Jurkat, Clone E6-1 (cell line): ENCODE results near the gene TTYH3.
"Not testable (repeated sequence)": the region's sequence is repeated elsewhere in the genome, so short reads cannot be mapped to it uniquely, and the experiment has no call there.

Experiments used
- DNase-seq: peaks from one replicate; pipeline ENCODE4 v3.0.0-alpha.2; 2011; ENCODE audit warnings: low read depth, low spot score
- H3K4me3 ChIP-seq: 2 replicates; pipeline ENCODE4 v1.5.1; 2011; ENCODE audit warnings: mild to moderate bottlenecking, low read length, control low read depth, moderate library complexity

The TTYH3 gene

GRCh38 chr7:2658941-2659340 is 27.2 kb downstream of the TTYH3 start:
- no peak for DNase-seq
- no peak overlapping the region for H3K4me3 ChIP-seq

GRCh38 chr7:2659556-2660358 is 28.0 kb downstream of the TTYH3 start:
- no peak overlapping the region for H3K4me3 ChIP-seq
- DNase-seq: no peak

DNA sequence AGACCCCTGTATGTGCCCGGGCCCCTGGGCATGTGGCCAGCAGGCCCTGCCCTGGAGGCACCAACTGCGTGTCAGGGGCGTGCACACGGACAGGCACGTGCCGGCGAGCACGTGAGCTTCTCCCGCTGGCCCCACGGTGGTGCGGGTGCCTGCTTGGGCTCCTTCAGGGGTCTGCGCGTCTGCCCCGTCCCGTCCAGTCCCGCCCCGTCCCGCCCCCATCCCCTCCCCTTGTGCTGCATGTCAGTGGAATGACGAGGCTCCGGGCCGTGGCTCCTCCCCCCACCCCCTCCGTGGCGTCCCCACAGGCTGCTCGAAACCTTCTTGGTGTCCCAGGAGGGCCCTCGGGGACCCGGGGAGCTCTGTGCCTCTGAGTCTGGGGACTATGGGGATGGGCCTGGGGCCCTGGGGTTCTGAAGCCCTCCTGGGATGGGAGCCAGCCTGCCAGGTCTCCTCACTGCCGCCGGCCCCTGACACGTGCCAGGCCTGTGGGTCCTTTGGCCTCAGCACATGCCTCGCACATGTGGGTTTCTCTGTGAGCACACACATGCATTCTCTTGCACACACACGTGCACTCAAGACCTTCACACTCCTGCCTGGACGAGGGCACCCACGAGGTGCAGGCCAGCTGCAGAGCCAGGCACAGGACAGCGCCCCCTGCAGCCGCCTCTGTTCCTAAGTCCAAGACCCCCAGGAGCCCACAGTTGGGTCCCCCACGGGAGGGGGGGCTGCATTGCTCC is 28.7 kb downstream of the TTYH3 start:
- DNase-seq: no peak
- no peak overlapping the region for H3K4me3 ChIP-seq

- H3K4me3 ChIP-seq: no peak overlapping the region
- no peak for DNase-seq
These were observed 29.3 kb downstream of the TTYH3 start for GRCh38 chr7:2661096-2661449.

DNA sequence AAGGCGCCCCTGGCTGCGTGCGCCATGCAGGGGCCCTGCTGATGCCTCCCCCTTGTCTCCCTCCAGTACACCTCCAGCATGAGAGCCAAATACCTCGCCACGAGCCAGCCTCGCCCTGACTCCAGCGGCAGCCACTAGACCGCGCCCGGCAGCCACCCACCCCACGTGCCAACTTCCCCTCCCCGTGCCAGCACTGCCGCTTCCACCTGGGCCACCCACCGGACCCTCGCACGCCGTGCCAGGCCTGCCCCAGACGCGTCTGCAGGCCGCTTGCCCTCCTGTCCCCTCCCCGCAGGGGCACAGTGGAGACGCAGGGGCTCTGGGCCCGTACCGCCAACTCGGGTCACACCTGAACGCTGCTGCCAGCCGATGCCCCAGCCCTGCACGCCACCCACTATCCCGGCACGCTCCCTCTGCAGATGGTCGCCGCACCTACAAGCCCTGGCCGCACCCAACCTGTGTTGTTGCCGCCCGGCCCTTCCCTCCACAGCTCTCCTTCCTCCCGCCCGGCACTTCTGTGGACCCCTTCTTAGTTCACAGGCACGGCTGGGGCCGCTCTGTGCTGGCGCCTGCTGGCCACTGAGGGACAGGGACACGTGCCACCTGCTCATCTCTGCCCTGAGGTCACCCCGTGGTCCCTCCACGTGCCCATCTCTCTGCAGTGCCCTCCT is 30.0 kb downstream of the TTYH3 start:
- no peak overlapping the region for H3K4me3 ChIP-seq
- no peak for DNase-seq

GRCh38 chr7:2662273-2663120 is 30.7 kb downstream of the TTYH3 start:
- H3K4me3 ChIP-seq: no peak overlapping the region
- DNase-seq: no peak

- H3K4me3 ChIP-seq: no peak overlapping the region
- DNase-seq: no peak
These were observed 31.5 kb downstream of the TTYH3 start for GRCh38 chr7:2663121-2663886.

GRCh38 chr7:2663960-2664359 is 32.2 kb downstream of the TTYH3 start:
- no peak for DNase-seq
- no peak overlapping the region for H3K4me3 ChIP-seq

DNA sequence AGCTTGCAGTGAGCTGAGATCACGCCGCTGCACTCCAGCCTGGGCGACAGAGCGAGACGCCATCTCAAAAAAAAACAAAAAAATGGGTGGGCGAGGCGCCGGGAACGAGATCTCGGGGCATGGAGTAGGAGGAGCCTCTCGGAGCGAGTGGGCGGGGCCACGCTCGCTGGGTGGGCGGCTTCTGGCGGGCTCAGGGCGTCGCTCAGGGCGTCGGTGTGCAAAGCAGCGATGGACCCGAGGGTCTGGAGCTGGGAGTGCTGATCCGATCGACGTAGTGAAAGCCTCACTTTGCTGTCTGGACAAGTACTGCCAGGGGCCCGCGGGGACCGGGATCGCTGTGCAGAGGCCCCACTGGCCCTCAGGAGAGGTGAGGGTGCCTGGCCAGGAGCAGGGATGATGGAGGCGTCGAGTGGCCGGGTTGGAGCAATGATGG is 33.6 kb downstream of the TTYH3 start:
- H3K4me3 ChIP-seq: no peak overlapping the region
- DNase-seq: no peak

GRCh38 chr7:2666155-2666554 is 34.4 kb downstream of the TTYH3 start:
- no peak for DNase-seq
- no peak overlapping the region for H3K4me3 ChIP-seq

DNA sequence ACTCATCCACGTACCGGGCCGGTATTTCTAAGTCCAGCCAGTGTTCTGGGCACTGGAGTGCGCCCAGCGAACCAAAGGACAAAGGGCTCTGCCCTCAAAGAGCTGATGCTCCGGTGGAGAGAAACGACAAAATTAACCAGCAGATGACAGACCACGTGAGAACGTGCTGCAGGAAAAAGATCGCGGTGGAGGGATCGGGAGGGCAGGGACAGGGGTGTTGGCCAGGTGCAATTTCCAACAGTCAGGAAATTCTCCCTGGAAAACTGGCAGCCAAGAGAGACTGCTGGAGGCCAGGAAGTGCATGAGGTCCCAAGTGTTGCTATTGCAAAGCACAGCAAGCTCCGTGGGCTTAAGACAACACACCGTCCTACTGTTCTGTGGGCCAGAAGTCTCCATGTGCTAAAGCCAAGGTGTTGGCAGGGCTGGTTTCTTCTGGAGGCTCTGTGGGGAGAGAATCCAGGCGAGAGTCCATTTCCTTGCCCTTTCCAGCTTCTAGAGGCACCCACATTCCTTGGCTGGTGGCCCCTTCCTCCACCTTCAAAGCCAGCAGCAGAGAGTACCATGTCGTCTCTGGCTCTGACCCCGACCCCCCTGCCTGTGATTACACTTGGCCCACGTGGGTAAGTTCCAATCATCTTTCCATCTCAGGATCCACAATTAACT is 34.9 kb downstream of the TTYH3 start:
- DNase-seq: no peak
- H3K4me3 ChIP-seq: no peak overlapping the region

- no peak overlapping the region for H3K4me3 ChIP-seq
- no peak for DNase-seq
These were observed 36.1 kb downstream of the TTYH3 start for GRCh38 chr7:2667843-2668242.

- DNase-seq: no peak
- H3K4me3 ChIP-seq: no peak overlapping the region
These were observed 36.6 kb downstream of the TTYH3 start for GRCh38 chr7:2668401-2668800.

- no peak overlapping the region for H3K4me3 ChIP-seq
- no peak for DNase-seq
These were observed 38.4 kb downstream of the TTYH3 start for GRCh38 chr7:2670171-2670570.

DNA sequence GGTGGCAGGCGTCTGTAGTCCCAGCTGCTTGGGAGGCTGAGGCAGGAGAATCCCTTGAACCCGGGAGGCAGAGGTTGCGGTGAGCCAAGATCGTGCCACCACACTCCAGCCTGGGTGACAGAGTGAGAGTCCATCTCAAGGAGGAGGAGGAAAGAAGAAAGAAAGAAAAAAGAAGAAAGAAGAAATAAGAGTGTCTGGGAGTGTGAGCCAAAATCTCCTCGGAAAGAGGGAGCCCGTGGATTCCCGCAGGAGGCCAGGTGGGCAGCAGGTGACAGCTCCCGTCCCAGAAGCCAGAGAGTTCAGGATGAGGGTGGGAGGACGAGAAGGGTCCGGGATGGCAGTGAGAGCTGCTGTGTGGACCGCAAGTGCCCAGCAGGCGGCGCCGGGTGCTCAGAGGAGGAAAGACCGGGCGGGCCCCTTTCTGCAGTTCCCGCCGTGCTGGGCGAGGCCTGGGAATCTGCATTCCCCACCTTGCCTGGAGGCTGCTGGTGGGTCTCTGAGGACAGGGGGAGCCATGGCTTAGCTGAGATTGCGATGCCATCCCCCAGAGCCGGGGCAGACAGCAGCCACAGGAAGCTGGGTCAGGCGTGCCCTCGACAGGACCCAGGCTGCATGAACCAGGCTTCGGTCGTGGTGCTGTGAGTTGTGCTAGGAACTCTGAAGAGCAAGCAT is 39.1 kb downstream of the TTYH3 start:
- DNase-seq: peak; percentile 48

DNA sequence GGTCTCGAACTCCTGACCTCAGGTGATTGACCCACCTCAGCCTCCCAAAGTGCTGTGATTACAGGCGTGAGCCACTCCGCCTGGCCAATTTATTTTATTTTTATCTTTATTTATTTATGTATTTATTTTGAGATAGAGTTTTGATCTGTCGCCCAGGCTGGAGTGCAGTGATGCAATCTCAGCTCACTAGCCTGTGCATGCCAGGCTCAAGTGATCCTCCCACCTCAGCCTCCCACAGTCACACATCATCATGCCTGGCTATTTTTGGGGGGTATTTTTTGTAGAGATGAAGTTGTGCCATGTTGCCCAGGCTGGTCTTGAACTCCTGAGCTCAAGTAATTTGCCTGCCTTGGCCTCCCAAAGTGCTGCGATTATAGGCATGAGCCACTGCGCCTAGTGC is 41.4 kb downstream of the TTYH3 start:
- DNase-seq, H3K4me3 ChIP-seq: not testable (repeated sequence)

More for the DNA sequence above, 39.1 kb downstream of the TTYH3 start:
- no peak overlapping the region for H3K4me3 ChIP-seq

DNA sequence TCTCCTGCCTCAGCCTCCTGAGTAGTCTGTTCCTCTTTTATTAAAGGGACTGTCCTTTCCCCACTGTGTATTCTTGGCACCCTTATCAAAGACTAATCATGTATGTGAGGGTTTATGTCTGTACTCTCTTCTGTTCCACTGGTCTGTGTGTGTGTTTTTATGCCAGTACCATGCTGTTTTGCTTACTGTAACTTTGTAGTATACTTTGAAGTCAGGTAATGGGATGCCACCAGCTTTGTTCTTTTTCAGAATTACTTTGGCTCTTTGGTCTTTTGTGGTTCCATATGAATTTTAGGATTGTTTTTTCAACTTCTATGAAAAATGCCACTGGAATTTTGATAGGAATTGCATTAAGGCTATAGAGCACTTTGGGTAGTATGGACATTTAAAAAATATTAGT is 42.1 kb downstream of the TTYH3 start:
- no peak overlapping the region for H3K4me3 ChIP-seq
- no peak for DNase-seq
